ENCODE data around the gene COMMD2. TPM values are rescaled to one million over a fixed set of nuclear protein-coding genes. Genes with fewer than 3 reads are reported as not detected.

Gene COMMD2
- polyA plus RNA-seq, 1 donor: 40.8 TPM

GRCh38 chr3:149784064-149784704 lies 31.9 kb upstream of the COMMD2 start:
- H3K27ac ChIP-seq (ENCODE audit: low read length): no peak overlapping the region
- 100% methylated on average over 1 of the region's 5 CpGs for WGBS (ENCODE audit: insufficient coverage, low lambda C conversion rate)

GRCh38 chr3:149783576-149783975 lies 31.3 kb upstream of the COMMD2 start:
- H3K27me3 ChIP-seq (ENCODE audit: control insufficient read depth, insufficient read depth, low read length): no peaks in the 10 kb centered on the region
- H3K4me1 ChIP-seq (ENCODE audit: control insufficient read depth, insufficient read depth, low read length): no peaks in the 10 kb centered on the region
- no peaks in the 10 kb centered on the region for H3K36me3 ChIP-seq (ENCODE audit: control insufficient read depth, insufficient read depth, low read length)
- no peak overlapping the region for H3K27ac ChIP-seq (ENCODE audit: low read length)
- no peaks in the 10 kb centered on the region for H3K9me3 ChIP-seq (ENCODE audit: control insufficient read depth, low read depth, low read length)
- no peak for DNase-seq
- H3K4me3 ChIP-seq (ENCODE audit: low read length): no peak overlapping the region

More at GRCh38 chr3:149784064-149784704, 31.9 kb upstream of the COMMD2 start:
- no peak for DNase-seq
- Histone ChIP-seq H3K4me1 (ENCODE audit: control insufficient read depth, insufficient read depth, low read length) (no peaks in the 10 kb centered on the region), H3K9me3 (ENCODE audit: control insufficient read depth, low read depth, low read length) (no peaks in the 10 kb centered on the region), H3K27me3 (ENCODE audit: control insufficient read depth, insufficient read depth, low read length) (no peaks in the 10 kb centered on the region), H3K36me3 (ENCODE audit: control insufficient read depth, insufficient read depth, low read length) (no peaks in the 10 kb centered on the region), H3K4me3 (ENCODE audit: low read length) (no peak overlapping the region)

- H3K27ac ChIP-seq (ENCODE audit: low read length): no peak overlapping the region
- H3K36me3 ChIP-seq (ENCODE audit: control insufficient read depth, insufficient read depth, low read length): no peaks in the 10 kb centered on the region
- 100% methylated on average over 1 of the region's 3 CpGs for WGBS (ENCODE audit: insufficient coverage, low lambda C conversion rate)
- no peaks in the 10 kb centered on the region for H3K27me3 ChIP-seq (ENCODE audit: control insufficient read depth, insufficient read depth, low read length)
- H3K9me3 ChIP-seq (ENCODE audit: control insufficient read depth, low read depth, low read length): no peaks in the 10 kb centered on the region
- no peak for DNase-seq
- H3K4me3 ChIP-seq (ENCODE audit: low read length): no peak overlapping the region
- peaks cover 8% of the 10 kb centered on the region for H3K4me1 ChIP-seq (ENCODE audit: control insufficient read depth, insufficient read depth, low read length)
Observed at GRCh38 chr3:149781741-149782140, 29.5 kb upstream of the COMMD2 start.

- Histone ChIP-seq H3K4me1 (ENCODE audit: control insufficient read depth, insufficient read depth, low read length) (peaks cover 8% of the 10 kb centered on the region), H3K36me3 (ENCODE audit: control insufficient read depth, insufficient read depth, low read length) (no peaks in the 10 kb centered on the region), H3K9me3 (ENCODE audit: control insufficient read depth, low read depth, low read length) (no peaks in the 10 kb centered on the region), H3K27ac (ENCODE audit: low read length) (no peak overlapping the region), H3K4me3 (ENCODE audit: low read length) (no peak overlapping the region), H3K27me3 (ENCODE audit: control insufficient read depth, insufficient read depth, low read length) (no peaks in the 10 kb centered on the region)
- no peak for DNase-seq
- WGBS (ENCODE audit: insufficient coverage, low lambda C conversion rate): no CpG with 5 or more reads among the region's 4 CpGs
Observed at GRCh38 chr3:149781211-149781610, 28.9 kb upstream of the COMMD2 start.

- no CpG with 5 or more reads among the region's 2 CpGs for WGBS (ENCODE audit: insufficient coverage, low lambda C conversion rate)
- Histone ChIP-seq H3K27ac (ENCODE audit: low read length) (no peak overlapping the region), H3K4me1 (ENCODE audit: control insufficient read depth, insufficient read depth, low read length) (peaks cover 8% of the 10 kb centered on the region), H3K27me3 (ENCODE audit: control insufficient read depth, insufficient read depth, low read length) (no peaks in the 10 kb centered on the region), H3K36me3 (ENCODE audit: control insufficient read depth, insufficient read depth, low read length) (no peaks in the 10 kb centered on the region), H3K9me3 (ENCODE audit: control insufficient read depth, low read depth, low read length) (no peaks in the 10 kb centered on the region), H3K4me3 (ENCODE audit: low read length) (no peak overlapping the region)
- peak in 1 of 2 donors; percentile 41 for DNase-seq
Observed at GRCh38 chr3:149777414-149778214, 25.3 kb upstream of the COMMD2 start.

- Histone ChIP-seq H3K4me1 (ENCODE audit: control insufficient read depth, insufficient read depth, low read length) (peaks cover 8% of the 10 kb centered on the region), H3K36me3 (ENCODE audit: control insufficient read depth, insufficient read depth, low read length) (no peaks in the 10 kb centered on the region), H3K4me3 (ENCODE audit: low read length) (no peak overlapping the region), H3K9me3 (ENCODE audit: control insufficient read depth, low read depth, low read length) (no peaks in the 10 kb centered on the region), H3K27ac (ENCODE audit: low read length) (no peak overlapping the region), H3K27me3 (ENCODE audit: control insufficient read depth, insufficient read depth, low read length) (no peaks in the 10 kb centered on the region)
- no peak for DNase-seq
- no CpG with 5 or more reads among the region's 1 CpG for WGBS (ENCODE audit: insufficient coverage, low lambda C conversion rate)
Observed at GRCh38 chr3:149776170-149776569, 23.9 kb upstream of the COMMD2 start.

- Histone ChIP-seq H3K4me1 (ENCODE audit: control insufficient read depth, insufficient read depth, low read length) (peaks cover 5% of the 10 kb centered on the region), H3K9me3 (ENCODE audit: control insufficient read depth, low read depth, low read length) (no peaks in the 10 kb centered on the region), H3K4me3 (ENCODE audit: low read length) (no peak overlapping the region), H3K36me3 (ENCODE audit: control insufficient read depth, insufficient read depth, low read length) (no peaks in the 10 kb centered on the region), H3K27ac (ENCODE audit: low read length) (no peak overlapping the region), H3K27me3 (ENCODE audit: control insufficient read depth, insufficient read depth, low read length) (peaks cover 2% of the 10 kb centered on the region)
- 83% methylated on average over 2 of the region's 2 CpGs for WGBS (ENCODE audit: insufficient coverage, low lambda C conversion rate)
- no peak for DNase-seq
Observed at GRCh38 chr3:149772861-149773260, 20.6 kb upstream of the COMMD2 start.

- no peaks in the 10 kb centered on the region for H3K36me3 ChIP-seq (ENCODE audit: control insufficient read depth, insufficient read depth, low read length)
- no peak overlapping the region for H3K4me3 ChIP-seq (ENCODE audit: low read length)
- H3K9me3 ChIP-seq (ENCODE audit: control insufficient read depth, low read depth, low read length): no peaks in the 10 kb centered on the region
- no peaks in the 10 kb centered on the region for H3K4me1 ChIP-seq (ENCODE audit: control insufficient read depth, insufficient read depth, low read length)
- H3K27ac ChIP-seq (ENCODE audit: low read length): no peak overlapping the region
- peaks cover 13% of the 10 kb centered on the region for H3K27me3 ChIP-seq (ENCODE audit: control insufficient read depth, insufficient read depth, low read length)
- WGBS (ENCODE audit: insufficient coverage, low lambda C conversion rate): no CpG with 5 or more reads among the region's 8 CpGs
- peak in 1 of 2 donors; percentile 12 for DNase-seq
Observed at GRCh38 chr3:149771652-149772271, 19.5 kb upstream of the COMMD2 start.

- Histone ChIP-seq H3K4me1 (ENCODE audit: control insufficient read depth, insufficient read depth, low read length) (no peaks in the 10 kb centered on the region), H3K9me3 (ENCODE audit: control insufficient read depth, low read depth, low read length) (no peaks in the 10 kb centered on the region), H3K27ac (ENCODE audit: low read length) (no peak overlapping the region), H3K36me3 (ENCODE audit: control insufficient read depth, insufficient read depth, low read length) (no peaks in the 10 kb centered on the region), H3K4me3 (ENCODE audit: low read length) (no peak overlapping the region), H3K27me3 (ENCODE audit: control insufficient read depth, insufficient read depth, low read length) (peaks cover 19% of the 10 kb centered on the region)
- WGBS (ENCODE audit: insufficient coverage, low lambda C conversion rate): no CpG with 5 or more reads among the region's 2 CpGs
- no peak for DNase-seq
Observed at GRCh38 chr3:149770246-149770645, 18.0 kb upstream of the COMMD2 start.

GRCh38 chr3:149768704-149769103 lies 16.4 kb upstream of the COMMD2 start:
- Histone ChIP-seq H3K4me1 (ENCODE audit: control insufficient read depth, insufficient read depth, low read length) (no peaks in the 10 kb centered on the region), H3K9me3 (ENCODE audit: control insufficient read depth, low read depth, low read length) (no peaks in the 10 kb centered on the region), H3K4me3 (ENCODE audit: low read length) (no peak overlapping the region), H3K27me3 (ENCODE audit: control insufficient read depth, insufficient read depth, low read length) (peaks cover 24% of the 10 kb centered on the region), H3K36me3 (ENCODE audit: control insufficient read depth, insufficient read depth, low read length) (no peaks in the 10 kb centered on the region), H3K27ac (ENCODE audit: low read length) (no peak overlapping the region)
- no CpG with 5 or more reads among the region's 6 CpGs for WGBS (ENCODE audit: insufficient coverage, low lambda C conversion rate)
- no peak for DNase-seq

Data from large intestine (tissue), 3 donors.